ENCODE data around the gene CDH7.

Gene CDH7

DNA sequence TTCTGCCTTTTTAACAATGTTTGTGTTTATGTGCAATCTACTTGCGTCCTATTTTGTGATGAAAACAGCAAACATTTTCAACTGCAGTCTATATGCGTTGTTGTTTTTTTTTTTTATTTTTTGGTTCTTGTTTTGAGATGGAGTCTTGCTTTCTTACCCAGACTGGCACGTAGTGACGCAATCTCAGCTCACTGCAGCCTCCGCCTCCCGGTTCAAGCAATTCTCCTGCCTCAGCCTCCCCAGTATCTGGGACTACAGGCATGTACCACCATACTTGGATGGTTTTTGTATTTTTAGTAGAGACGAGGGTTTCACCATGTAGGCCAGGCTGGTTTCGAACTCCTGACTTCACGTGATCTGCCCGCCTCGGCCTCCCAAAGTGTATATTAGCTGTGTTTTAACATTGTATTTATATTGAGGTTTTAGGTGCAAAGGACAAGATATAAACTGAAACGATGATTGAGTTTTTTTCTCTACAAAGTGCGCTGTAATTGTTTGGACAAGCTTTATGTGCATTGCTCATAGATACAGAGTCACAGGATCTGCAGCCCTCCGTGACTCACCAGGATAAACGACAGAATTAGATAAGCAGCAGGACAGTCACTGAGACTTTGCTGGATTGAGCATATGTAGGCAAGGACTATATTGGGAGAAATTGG lies 17.4 kb downstream of the CDH7 start:
- DNase-seq: no peak

GRCh38 chr18:65769652-65770051 lies 18.8 kb downstream of the CDH7 start:
- no peak for DNase-seq

- DNase-seq: no peak
Measured at GRCh38 chr18:65786474-65786873, 35.7 kb downstream of the CDH7 start.

DNA sequence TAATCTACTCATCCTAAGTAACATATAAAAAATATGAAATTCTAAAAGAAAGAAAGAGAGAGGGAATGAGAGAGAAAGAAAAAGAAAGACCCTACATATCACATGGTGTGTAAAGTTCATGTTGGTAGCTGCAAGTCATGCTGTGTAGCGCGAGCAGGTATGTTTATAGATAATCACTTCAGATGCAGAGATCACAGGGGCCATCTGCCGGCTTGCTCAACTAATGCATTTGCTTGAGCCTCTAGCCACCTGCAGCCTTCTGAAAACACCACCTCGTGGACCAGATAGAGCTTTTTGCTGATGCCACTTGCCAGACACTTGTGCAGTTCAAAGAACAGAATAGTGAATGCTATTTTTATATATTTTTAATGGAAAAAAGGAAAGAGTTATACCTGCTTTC lies 37.6 kb downstream of the CDH7 start:
- DNase-seq: no peak

DNA sequence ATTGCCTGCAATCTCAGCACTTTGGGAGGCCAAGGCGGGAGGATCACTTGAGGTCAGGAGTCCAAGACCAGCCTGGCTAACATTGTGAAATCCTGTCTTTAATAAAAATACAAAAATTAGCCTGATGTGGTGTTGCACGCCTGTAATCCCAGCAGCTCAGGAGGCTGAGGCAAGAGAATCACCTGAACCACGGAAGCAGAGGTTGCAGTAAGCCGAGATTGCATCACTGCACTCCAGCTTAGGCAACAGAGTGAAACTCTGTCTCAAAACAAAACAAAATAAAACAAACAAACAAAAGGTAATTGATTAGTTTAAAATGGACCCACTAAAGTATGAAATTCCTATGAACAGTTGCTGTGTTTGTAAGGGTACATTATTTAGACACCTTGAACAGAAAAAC lies 39.8 kb downstream of the CDH7 start:
- no peak for DNase-seq

DNA sequence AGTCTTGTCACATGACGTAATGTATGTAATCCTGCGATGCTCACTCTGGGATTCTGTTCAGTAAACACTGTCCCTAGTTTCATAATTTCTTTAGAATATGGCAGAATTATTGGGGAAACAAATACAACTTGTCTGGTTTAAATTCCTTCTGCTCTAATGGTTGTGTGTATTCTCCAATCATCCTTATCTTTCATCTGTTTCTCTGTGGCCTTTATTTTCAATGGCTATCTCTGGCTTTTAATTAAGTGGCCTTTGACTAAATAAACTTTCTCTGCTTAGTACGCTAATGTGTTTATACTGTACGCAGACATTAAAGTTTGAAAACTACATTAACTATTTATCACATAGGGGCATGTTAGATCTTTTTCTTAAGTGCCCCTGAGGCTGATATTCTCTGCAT lies 40.9 kb downstream of the CDH7 start:
- no peak for DNase-seq

- no peak for DNase-seq
Measured at GRCh38 chr18:65792456-65793074, 41.8 kb downstream of the CDH7 start.

DNA sequence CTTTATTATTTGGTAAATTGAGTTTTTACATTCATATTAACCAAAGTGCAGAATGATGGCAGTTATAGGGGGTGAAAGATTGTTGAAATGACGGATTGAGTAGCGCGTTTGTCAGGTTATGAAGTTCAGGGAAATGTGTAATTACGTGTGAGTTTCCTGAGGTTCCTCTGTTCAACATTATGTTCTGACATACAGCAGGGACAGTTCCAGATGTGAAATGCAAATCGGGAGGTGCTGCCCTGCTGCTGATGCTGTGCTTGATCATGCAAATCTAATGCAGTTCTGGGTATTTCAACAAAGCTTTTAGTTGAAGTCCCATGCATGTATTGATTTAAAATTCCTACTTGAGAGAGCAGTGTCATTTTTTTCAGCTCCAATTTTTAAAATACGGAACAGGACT lies 57.9 kb downstream of the CDH7 start:
- DNase-seq: no peak

GRCh38 chr18:65811307-65811706 lies 60.5 kb downstream of the CDH7 start:
- DNase-seq: no peak

DNA sequence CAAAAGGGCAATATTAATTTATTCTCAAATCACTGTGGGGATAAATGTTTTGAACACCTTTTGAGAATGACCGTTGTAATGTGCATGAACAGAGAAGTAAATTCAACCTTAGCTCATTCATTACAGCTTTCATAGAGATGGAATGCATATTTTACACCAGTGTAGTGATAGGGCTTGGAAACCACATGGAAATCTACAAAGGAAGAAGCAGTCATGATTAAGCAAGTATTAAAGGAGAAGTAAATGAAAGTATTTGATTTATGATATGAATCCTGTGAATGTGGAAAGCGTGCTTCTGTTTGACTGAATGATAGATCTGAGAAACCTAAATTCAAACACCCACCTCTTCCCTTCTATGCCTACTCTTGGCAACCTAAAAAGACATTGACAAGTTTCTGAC lies 64.7 kb downstream of the CDH7 start:
- DNase-seq: peak; percentile 18

- no peak for DNase-seq
Measured at GRCh38 chr18:65817178-65817577, 66.4 kb downstream of the CDH7 start.

- no peak for DNase-seq
Measured at GRCh38 chr18:65821911-65822310, 71.1 kb downstream of the CDH7 start.

- peak; percentile 18 for DNase-seq
Measured at GRCh38 chr18:65822826-65823225, 72.0 kb downstream of the CDH7 start.

- no peak for DNase-seq
Measured at GRCh38 chr18:65827444-65827843, 76.6 kb downstream of the CDH7 start.

- no peak for DNase-seq
Measured at GRCh38 chr18:65835881-65836280, 85.1 kb downstream of the CDH7 start.

DNA sequence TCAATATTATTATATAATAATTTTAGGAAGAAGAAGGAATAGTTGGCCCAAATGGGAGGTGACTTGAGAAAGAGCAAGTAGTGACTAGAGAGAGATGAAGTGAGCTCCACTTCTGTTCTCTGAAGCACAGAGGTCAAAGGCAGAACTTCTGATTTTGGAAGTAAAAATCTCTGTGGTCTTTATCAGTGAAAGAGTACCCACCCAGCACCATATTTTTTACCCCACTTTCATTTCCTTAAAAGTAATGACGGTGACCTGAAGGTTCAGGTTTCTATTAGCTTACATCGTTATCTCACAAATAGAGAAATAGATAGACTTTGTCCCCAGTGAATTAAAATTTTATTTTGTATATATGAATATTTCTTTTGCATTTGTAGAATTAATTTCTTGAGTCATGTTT lies 95.3 kb downstream of the CDH7 start:
- DNase-seq: no peak

DNA sequence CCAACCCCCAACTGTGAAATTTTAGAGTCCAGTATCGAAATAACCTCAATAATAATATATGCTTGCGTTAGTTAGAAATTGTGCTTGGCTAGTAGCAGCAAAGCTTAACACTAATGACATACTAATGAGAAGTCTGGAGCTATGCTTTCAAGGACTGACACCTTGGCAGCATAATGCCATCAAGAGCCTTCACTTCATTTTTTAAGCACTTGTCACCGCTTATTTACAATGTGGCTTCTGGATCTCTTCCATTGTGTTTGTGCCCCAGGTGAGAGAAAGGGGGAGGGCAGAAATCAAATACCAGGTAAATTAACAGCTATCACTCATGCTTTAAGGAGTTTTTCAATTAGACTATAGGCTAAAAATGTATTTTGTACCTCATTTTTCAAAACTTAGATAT lies 101.5 kb downstream of the CDH7 start:
- DNase-seq: no peak

DNA sequence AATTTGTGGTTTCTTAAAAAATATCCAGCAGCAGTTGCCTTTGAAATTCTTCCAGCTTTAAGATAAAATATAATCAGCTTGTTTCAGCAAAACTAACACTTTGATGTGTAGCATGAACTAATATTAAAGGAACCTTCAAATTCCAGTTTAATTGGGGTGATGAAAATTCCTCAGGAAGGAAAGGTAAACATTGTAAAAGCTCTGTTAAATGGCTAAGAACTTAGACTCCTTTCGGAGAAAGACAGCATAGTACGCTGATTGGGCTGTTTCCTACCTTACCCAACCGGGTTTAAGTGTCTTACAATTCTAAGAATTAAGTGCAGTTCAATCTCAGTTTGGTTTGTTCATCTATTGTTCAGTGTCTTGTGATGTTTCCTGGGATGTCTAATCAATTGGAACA lies 108.3 kb downstream of the CDH7 start:
- DNase-seq: no peak

DNA sequence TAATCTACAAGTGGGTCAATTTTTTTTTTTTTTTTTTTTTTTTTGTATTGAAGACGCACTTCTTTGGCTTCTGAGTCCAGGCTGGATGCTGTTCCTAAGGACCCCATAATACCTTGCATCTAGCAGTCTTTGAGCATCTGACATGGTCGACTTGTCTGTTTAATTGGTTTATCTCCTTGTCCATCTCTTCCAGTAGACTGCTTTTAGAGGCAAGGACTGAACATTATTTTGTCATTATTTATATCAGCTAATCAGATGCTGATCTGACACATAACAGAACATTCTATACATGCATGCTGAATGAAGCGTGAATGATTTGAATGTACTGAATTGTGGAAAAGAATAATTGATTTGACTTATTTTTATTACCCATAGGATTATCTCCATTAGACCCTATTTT lies 118.7 kb downstream of the CDH7 start:
- no peak for DNase-seq

- DNase-seq: no peak
Measured at GRCh38 chr18:65876310-65876709, 125.5 kb downstream of the CDH7 start.

DNA sequence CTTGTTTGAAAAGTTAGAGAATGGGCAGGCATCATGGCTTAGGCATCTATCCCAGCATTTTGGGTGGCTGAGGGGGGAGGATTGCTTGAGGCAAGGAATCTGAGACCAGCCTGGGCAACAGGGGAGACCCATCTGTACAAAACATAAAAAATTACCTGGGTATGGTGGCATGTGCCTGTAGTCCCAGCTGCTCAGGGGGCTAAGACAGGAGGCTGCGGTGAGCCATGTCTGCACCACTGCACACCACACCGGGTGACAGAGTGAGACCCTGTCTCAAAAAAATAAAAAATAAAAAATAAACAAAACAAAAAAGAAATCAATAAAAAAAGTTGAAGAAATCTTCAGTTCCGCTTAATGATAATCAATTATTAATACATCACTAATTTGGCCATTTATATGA lies 146.5 kb downstream of the CDH7 start:
- DNase-seq: no peak

DNA sequence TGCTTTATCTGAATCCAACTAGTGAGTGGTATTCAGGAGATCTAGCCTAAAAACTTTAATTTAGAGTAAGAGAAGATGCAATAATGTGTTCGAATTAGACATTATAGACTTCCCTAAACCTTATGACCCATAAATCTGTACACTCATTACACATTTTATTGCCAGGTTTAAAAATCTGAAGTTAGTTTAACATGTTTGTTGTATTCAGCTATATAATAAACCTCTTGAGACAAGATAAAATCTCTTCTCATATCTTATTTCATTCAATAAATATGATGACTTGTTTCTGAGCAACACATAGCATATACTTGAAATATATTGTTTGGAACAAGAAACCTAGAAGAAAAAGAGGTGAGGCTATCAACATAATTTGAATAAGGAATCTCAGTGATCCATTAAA lies 150.7 kb downstream of the CDH7 start:
- DNase-seq: no peak

- no peak for DNase-seq
Measured at GRCh38 chr18:65906621-65907034, 155.8 kb downstream of the CDH7 start.

GRCh38 chr18:65907281-65907680 lies 156.5 kb downstream of the CDH7 start:
- no peak for DNase-seq

GRCh38 chr18:65919018-65919417 lies 168.2 kb downstream of the CDH7 start:
- DNase-seq: no peak
